Measurements from ENCODE around the gene RHBDF1. TPM values are rescaled to one million over a fixed set of nuclear protein-coding genes. Genes with fewer than 3 reads are reported as not detected.

The RHBDF1 gene
- total RNA-seq, 1 donor from 2014 or later, result 46.5 TPM

DNA sequence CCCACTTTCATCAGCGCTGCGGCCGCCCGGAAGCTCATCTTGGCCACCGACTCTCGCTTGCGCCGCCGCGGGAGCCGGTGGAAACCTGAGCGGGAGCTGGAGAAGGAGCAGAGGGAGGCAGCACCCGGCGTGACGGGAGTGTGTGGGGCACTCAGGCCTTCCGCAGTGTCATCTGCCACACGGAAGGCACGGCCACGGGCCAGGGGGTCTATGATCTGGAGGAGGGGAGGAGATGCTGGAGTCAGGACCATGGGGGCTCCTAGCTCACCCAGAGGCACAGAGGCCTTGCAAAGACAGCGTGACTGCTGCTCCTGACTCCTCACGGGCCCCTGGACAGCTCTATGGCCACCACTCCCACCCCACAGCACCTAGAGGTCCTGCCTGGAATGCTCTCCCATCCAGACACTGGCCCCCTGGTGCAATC, 9.5 kb downstream of the RHBDF1 start:
- H3K27ac Mint-ChIP-seq (ENCODE audit: unreplicated experiment), result no peak overlapping the region
- H3K36me3 Mint-ChIP-seq (ENCODE audit: low read depth), result peaks cover 4% of the 10 kb centered on the region
- H3K9me3 Mint-ChIP-seq, result no peaks in the 10 kb centered on the region
- H3K4me3 Mint-ChIP-seq, result no peak overlapping the region
- DNase-seq (ENCODE audit: low read depth, low spot score), result no peak
- H3K4me1 Mint-ChIP-seq, result peaks cover 22% of the 10 kb centered on the region
- no peak for TF ChIP-seq CTCF (conservative IDR thresholded peaks at IDR 0.05)
- H3K27me3 Mint-ChIP-seq (ENCODE audit: low read depth), result peaks cover 4% of the 10 kb centered on the region

- no peaks in the 10 kb centered on the region for H3K9me3 Mint-ChIP-seq
- no peak for DNase-seq (ENCODE audit: low read depth, low spot score)
- H3K27me3 Mint-ChIP-seq (ENCODE audit: low read depth), result peaks cover 4% of the 10 kb centered on the region
- peaks cover 4% of the 10 kb centered on the region for H3K36me3 Mint-ChIP-seq (ENCODE audit: low read depth)
- no peak overlapping the region for H3K4me3 Mint-ChIP-seq
- TF ChIP-seq CTCF (conservative IDR thresholded peaks at IDR 0.05), result no peak
- peak overlapping the region; percentile 50 for H3K27ac Mint-ChIP-seq (ENCODE audit: unreplicated experiment)
- peaks cover 17% of the 10 kb centered on the region for H3K4me1 Mint-ChIP-seq
Measured at GRCh38 chr16:62283-62967, 10.0 kb downstream of the RHBDF1 start.

DNA sequence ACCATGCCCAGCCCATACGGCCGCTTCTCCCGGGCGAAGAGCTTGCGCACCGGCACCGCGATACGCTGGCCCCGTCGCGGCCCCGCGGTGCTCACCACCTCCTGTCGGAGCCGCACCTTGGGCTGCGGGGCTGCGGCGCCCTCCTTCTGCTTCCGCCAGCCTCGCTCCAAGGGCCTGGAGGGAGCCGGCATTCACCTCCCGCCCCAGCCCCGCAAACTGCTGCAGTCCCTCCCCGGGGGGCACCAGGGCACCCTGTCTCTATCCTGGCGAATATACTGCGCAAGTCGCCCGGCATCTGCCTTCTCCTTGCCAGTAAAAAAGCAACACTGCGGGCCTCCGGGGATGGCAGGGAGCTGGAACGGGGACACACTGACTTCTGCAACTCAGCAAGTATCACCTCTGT, 10.6 kb downstream of the RHBDF1 start:
- DNase-seq (ENCODE audit: low read depth, low spot score), result no peak
- Mint-ChIP-seq H3K9me3 (no peaks in the 10 kb centered on the region), H3K27ac (ENCODE audit: unreplicated experiment) (no peak overlapping the region), H3K27me3 (ENCODE audit: low read depth) (peaks cover 4% of the 10 kb centered on the region), H3K4me1 (peaks cover 11% of the 10 kb centered on the region), H3K4me3 (no peak overlapping the region), H3K36me3 (ENCODE audit: low read depth) (peaks cover 4% of the 10 kb centered on the region)
- TF ChIP-seq CTCF (conservative IDR thresholded peaks at IDR 0.05), result no peak

- Mint-ChIP-seq H3K27ac (ENCODE audit: unreplicated experiment) (no peak overlapping the region), H3K4me1 (peaks cover 8% of the 10 kb centered on the region), H3K36me3 (ENCODE audit: low read depth) (peaks cover 4% of the 10 kb centered on the region), H3K9me3 (no peaks in the 10 kb centered on the region), H3K27me3 (ENCODE audit: low read depth) (peaks cover 4% of the 10 kb centered on the region), H3K4me3 (peak overlapping the region; percentile 23)
- DNase-seq (ENCODE audit: low read depth, low spot score), result no peak
- TF ChIP-seq CTCF (conservative IDR thresholded peaks at IDR 0.05), result no peak
Measured at GRCh38 chr16:60929-61878, 11.2 kb downstream of the RHBDF1 start.

DNA sequence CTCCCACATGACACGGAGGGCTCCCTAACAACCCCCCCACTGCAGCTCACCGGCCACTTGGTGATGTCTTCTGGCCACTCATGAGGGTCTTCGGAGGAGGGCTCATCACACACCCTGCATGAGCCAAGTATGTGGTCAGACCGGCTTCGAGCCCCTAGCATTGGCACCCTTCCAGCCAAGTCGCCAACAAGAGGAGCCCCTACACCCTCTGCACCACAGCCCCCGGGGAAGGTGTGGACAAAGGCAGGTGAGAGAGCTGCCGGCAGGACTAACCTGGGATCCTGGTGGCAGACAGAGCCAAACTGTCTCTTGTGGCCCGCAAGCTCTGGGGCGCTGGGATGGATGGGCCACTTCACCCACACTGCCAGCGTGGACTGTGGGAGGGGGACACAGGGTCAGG, 12.3 kb downstream of the RHBDF1 start:
- Mint-ChIP-seq H3K27ac (ENCODE audit: unreplicated experiment) (no peak overlapping the region), H3K27me3 (ENCODE audit: low read depth) (no peaks in the 10 kb centered on the region), H3K4me1 (peaks cover 1% of the 10 kb centered on the region), H3K9me3 (no peaks in the 10 kb centered on the region), H3K4me3 (no peak overlapping the region), H3K36me3 (ENCODE audit: low read depth) (peaks cover 7% of the 10 kb centered on the region)
- DNase-seq (ENCODE audit: low read depth, low spot score), result no peak
- TF ChIP-seq CTCF (conservative IDR thresholded peaks at IDR 0.05), result no peak
